ENCODE data around the gene SPRED3. TPM values are rescaled to one million over a fixed set of nuclear protein-coding genes. Genes with fewer than 3 reads are reported as not detected.

The SPRED3 gene
- total RNA-seq, 1 donor from 2014 or later, result 3.2 TPM

DNA sequence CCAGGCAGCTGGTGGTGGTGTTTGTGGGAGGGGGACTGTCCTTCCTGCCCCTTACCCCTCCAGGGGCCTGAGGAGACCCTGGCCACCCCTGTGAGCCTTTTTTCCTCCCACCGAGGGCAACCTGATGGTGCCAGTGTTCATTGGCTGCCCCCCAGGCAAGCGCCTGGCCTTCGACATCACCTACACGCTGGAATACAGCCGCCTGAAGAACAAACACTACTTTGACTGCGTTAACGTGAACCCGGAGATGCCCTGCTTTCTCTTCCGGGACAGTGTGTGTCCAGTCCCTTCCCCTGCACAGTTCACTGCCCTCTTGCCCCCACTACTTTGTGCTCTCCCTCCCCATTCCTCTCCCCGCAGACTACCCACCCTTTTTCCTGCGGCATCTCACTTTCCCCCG is 21.5 kb upstream of the SPRED3 start:
- no peaks in the 10 kb centered on the region for H3K36me3 Mint-ChIP-seq (ENCODE audit: low read depth)
- no peak overlapping the region for H3K4me3 Mint-ChIP-seq (ENCODE audit: unreplicated experiment)
- DNase-seq (ENCODE audit: low spot score), result no peak
- TF ChIP-seq, protein P1, sequence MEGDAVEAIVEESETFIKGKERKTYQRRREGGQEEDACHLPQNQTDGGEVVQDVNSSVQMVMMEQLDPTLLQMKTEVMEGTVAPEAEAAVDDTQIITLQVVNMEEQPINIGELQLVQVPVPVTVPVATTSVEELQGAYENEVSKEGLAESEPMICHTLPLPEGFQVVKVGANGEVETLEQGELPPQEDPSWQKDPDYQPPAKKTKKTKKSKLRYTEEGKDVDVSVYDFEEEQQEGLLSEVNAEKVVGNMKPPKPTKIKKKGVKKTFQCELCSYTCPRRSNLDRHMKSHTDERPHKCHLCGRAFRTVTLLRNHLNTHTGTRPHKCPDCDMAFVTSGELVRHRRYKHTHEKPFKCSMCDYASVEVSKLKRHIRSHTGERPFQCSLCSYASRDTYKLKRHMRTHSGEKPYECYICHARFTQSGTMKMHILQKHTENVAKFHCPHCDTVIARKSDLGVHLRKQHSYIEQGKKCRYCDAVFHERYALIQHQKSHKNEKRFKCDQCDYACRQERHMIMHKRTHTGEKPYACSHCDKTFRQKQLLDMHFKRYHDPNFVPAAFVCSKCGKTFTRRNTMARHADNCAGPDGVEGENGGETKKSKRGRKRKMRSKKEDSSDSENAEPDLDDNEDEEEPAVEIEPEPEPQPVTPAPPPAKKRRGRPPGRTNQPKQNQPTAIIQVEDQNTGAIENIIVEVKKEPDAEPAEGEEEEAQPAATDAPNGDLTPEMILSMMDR (IDR thresholded peaks at IDR 0.05), result no peak
- H3K4me1 Mint-ChIP-seq (ENCODE audit: low read depth), result no peaks in the 10 kb centered on the region
- H3K27ac Mint-ChIP-seq (ENCODE audit: unreplicated experiment), result no peak overlapping the region
- H3K27me3 Mint-ChIP-seq (ENCODE audit: low read depth), result peaks cover 3% of the 10 kb centered on the region
- no peaks in the 10 kb centered on the region for H3K9me3 Mint-ChIP-seq (ENCODE audit: low read depth)

DNA sequence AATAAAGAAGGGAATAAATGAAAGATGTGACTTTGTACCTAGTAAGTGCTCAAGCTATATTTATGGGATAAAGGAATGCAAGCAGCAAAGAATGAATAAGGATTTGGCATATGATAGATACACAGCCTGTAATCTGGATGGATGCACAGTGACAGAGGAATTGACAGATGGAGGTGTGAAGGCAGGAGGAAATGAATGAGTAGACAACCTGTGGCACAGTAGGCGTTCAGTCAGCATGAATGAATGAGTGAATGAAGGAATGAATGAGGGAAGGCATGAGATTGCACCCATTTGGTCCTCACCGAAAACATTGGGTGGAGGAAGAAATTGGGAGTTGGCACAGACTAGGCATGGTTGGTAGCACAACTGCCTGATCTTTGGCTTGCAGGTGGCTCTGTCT is 18.9 kb upstream of the SPRED3 start:
- Mint-ChIP-seq H3K9me3 (ENCODE audit: low read depth) (no peaks in the 10 kb centered on the region), H3K4me3 (ENCODE audit: unreplicated experiment) (no peak overlapping the region), H3K4me1 (ENCODE audit: low read depth) (peaks cover 6% of the 10 kb centered on the region), H3K27me3 (ENCODE audit: low read depth) (peaks cover 3% of the 10 kb centered on the region), H3K36me3 (ENCODE audit: low read depth) (no peaks in the 10 kb centered on the region), H3K27ac (ENCODE audit: unreplicated experiment) (no peak overlapping the region)
- DNase-seq (ENCODE audit: low spot score), result no peak
- TF ChIP-seq, protein P1 (IDR thresholded peaks at IDR 0.05), result no peak

DNA sequence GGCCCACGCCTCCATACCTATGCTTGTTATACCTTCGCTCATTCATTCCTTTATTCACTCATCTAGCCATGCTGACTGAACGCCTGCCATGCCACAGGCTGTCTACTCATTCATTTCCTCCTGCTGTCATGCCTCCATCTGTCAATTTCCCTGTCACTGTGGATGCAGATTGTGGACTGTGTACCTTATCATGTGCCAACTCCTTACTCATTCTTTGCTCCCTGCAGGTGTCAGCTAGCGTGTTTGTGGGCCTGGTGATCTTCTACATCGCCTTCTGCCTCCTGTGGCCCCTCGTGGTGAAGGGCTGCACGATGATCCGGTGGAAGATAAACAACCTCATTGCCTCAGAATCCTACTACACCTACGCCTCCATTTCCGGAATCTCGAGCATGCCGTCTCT is 18.2 kb upstream of the SPRED3 start:
- DNase-seq (ENCODE audit: low spot score), result no peak
- H3K9me3 Mint-ChIP-seq (ENCODE audit: low read depth), result no peaks in the 10 kb centered on the region

DNA sequence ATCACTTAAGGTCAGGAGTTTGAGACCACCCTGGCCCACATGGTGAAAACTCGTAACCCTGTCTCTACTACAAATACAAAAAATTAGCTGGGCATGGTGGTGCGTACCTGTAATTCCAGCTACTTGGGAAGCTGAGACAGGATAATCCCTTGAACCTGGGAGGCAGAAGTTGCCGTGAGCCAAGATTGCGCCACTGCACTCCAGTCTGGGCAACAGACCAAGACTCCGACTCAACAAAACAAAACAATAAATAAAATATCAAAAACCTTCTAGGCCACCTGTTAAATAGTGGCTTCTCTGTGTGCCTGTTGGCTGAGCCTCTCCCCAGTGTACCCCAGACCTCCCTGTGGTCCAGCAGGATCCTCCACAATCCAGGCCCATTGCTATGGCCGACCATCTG is 17.4 kb upstream of the SPRED3 start:
- peaks cover 3% of the 10 kb centered on the region for H3K27me3 Mint-ChIP-seq (ENCODE audit: low read depth)
- H3K36me3 Mint-ChIP-seq (ENCODE audit: low read depth), result no peaks in the 10 kb centered on the region
- DNase-seq (ENCODE audit: low spot score), result no peak
- no peak overlapping the region for H3K4me3 Mint-ChIP-seq (ENCODE audit: unreplicated experiment)
- no peak overlapping the region for H3K27ac Mint-ChIP-seq (ENCODE audit: unreplicated experiment)
- H3K9me3 Mint-ChIP-seq (ENCODE audit: low read depth), result no peaks in the 10 kb centered on the region
- TF ChIP-seq, protein P1 (IDR thresholded peaks at IDR 0.05), result no peak
- H3K4me1 Mint-ChIP-seq (ENCODE audit: low read depth), result peaks cover 17% of the 10 kb centered on the region

More for the DNA sequence above, 18.2 kb upstream of the SPRED3 start:
- H3K27me3 Mint-ChIP-seq (ENCODE audit: low read depth), result peaks cover 3% of the 10 kb centered on the region
- no peak overlapping the region for H3K4me3 Mint-ChIP-seq (ENCODE audit: unreplicated experiment)
- TF ChIP-seq, protein P1 (IDR thresholded peaks at IDR 0.05), result no peak
- no peak overlapping the region for H3K27ac Mint-ChIP-seq (ENCODE audit: unreplicated experiment)
- H3K4me1 Mint-ChIP-seq (ENCODE audit: low read depth), result peaks cover 9% of the 10 kb centered on the region
- H3K36me3 Mint-ChIP-seq (ENCODE audit: low read depth), result no peaks in the 10 kb centered on the region

DNA sequence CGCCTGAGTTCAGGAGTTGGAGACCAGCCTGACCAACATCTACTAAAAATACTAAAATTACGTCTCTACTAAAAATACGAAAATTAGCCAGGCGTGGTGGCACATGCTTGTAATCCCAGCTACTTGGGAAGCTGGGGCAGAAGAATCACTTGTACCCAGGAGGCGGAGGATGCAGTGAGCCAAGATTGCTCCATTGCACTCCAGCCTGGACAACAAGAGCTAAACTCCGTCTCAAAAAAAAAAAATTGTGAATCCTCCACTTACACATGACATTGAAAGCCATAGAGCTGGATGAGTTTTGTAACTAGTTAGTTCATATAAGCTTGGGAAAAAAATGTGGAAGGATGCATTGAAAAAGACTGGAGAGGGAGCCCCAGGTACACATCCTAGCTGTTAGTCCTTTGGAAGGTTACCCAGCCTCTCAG is 14.6 kb upstream of the SPRED3 start:
- Mint-ChIP-seq H3K36me3 (ENCODE audit: low read depth) (peaks cover 4% of the 10 kb centered on the region), H3K27me3 (ENCODE audit: low read depth) (no peaks in the 10 kb centered on the region), H3K27ac (ENCODE audit: unreplicated experiment) (peak overlapping the region; percentile 99), H3K9me3 (ENCODE audit: low read depth) (no peaks in the 10 kb centered on the region), H3K4me3 (ENCODE audit: unreplicated experiment) (peak overlapping the region; percentile 98), H3K4me1 (ENCODE audit: low read depth) (peaks cover 25% of the 10 kb centered on the region)
- no peak for DNase-seq (ENCODE audit: low spot score)
- TF ChIP-seq, protein P1 (IDR thresholded peaks at IDR 0.05), result no peak
